DMS114 treated with DMSO at 0.1 percent for 48 hours (cell line): ENCODE measurements around the gene ASB16.
A peak's percentile ranks its signal among the peaks of the same experiment; 100 is the strongest.

Experiments
- DNase-seq: peaks from one replicate; lab custom pipeline; 2025; ENCODE audit not compliant: unreplicated experiment; lab: John Stamatoyannopoulos, UW

ASB16 gene

GRCh38 chr17:44206825-44207155 is 36.3 kb downstream of the ASB16 start:
- no peak for DNase-seq

- DNase-seq = no peak
These were observed 36.8 kb downstream of the ASB16 start for GRCh38 chr17:44207319-44207718.

GRCh38 chr17:44207743-44208142 is 37.2 kb downstream of the ASB16 start:
- no peak for DNase-seq

- DNase-seq = no peak
These were observed 39.4 kb downstream of the ASB16 start for GRCh38 chr17:44209786-44210341.

GRCh38 chr17:44210342-44211192 is 40.1 kb downstream of the ASB16 start:
- DNase-seq = no peak

GRCh38 chr17:44211281-44212265 is 41.1 kb downstream of the ASB16 start:
- no peak for DNase-seq

- no peak for DNase-seq
These were observed 42.3 kb downstream of the ASB16 start for GRCh38 chr17:44212507-44213402.

- no peak for DNase-seq
These were observed 43.1 kb downstream of the ASB16 start for GRCh38 chr17:44213403-44214229.

- no peak for DNase-seq
These were observed 43.7 kb downstream of the ASB16 start for GRCh38 chr17:44214230-44214494.

GRCh38 chr17:44214896-44215295 is 44.4 kb downstream of the ASB16 start:
- DNase-seq = no peak

GRCh38 chr17:44216173-44216572 is 45.7 kb downstream of the ASB16 start:
- DNase-seq = no peak

GRCh38 chr17:44216694-44217093 is 46.2 kb downstream of the ASB16 start:
- no peak for DNase-seq

- no peak for DNase-seq
These were observed 47.3 kb downstream of the ASB16 start for GRCh38 chr17:44217738-44218343.

GRCh38 chr17:44218344-44219107 is 48.0 kb downstream of the ASB16 start:
- DNase-seq = peak; percentile 57

- DNase-seq = peak; percentile 12
These were observed 48.7 kb downstream of the ASB16 start for GRCh38 chr17:44219108-44219615.

- DNase-seq = peak; percentile 15
These were observed 49.2 kb downstream of the ASB16 start, which contains the start of gene UBTF for GRCh38 chr17:44219616-44220212. UBTF (minus strand) TSS chr17:44219675; CDS start chr17:44218229, 1,446 bp downstream.

- DNase-seq = no peak
These were observed 49.9 kb downstream of the ASB16 start for GRCh38 chr17:44220213-44221083.
